NCI-H1436 treated with DMSO at 0.1 percent for 48 hours (cell line): Measurements from ENCODE around the gene MT1X.
"Not testable (repeated sequence)": the region's sequence is repeated elsewhere in the genome, so short reads cannot be mapped to it uniquely, and the experiment has no call there.

Experiments
- DNase-seq: peaks from one replicate; lab custom pipeline; 2025; lab: John Stamatoyannopoulos, UW

MT1X gene

DNA sequence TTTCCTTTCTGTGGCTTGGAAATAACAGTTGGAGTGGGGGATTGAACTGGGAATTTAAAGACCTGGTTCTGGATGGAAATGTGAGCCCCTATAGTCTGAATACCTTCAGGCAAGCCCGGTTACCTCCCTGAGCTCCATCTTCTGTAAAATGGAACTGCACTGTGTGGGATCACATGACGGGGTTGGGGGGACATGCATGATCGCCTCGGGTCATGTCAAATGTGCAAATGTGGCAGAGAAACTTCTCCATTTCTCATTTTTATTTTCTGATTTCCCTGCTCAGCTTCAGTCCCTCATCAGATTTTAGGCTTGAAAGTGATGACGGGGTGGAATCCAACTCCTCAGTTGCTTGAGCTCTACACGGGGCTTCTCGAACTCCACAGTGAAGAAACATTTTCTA is 29.1 kb upstream of the MT1X start:
- no peak for DNase-seq

DNA sequence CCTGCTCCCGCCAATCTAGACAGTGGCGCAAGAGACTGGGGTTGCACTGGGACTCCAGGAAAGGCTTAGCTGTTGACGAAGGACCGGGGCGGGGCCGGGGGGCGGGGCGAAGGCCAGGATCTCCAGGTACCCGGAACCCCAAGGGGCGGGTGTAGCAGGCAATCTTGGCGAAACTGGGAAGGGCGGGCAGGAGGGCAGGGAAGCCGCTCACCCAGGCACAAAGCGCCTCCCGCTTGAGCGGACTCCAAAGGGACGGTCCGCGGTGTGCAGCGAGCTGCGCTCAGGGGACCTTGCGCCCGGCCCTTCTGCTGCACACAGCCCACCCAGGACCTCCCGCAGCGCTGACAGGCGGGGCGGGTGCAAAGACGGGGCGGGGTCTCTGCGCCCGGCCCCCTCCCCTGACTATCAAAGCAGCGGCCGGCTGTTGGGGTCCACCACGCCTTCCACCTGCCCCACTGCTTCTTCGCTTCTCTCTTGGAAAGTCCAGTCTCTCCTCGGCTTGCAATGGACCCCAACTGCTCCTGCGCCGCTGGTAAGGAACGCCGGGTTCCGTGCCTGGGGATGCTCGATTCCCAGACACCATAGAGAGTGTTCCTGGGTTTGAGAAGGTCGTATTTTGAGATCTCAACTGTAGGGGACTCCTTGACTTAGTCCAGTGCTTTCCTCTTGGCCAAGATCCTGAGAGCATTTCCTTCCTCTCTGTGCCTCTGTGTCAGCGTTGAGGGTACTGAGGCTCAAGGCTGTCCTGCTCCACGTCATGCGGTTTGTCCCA is 24.5 kb upstream of the MT1X start, which contains the start of gene MT1F:
TSS of gene MT1F (plus strand) at position 405 of the 772 bp plus-strand sequence. CDS start at position 505, 100 bp downstream.
- no peak for DNase-seq

DNA sequence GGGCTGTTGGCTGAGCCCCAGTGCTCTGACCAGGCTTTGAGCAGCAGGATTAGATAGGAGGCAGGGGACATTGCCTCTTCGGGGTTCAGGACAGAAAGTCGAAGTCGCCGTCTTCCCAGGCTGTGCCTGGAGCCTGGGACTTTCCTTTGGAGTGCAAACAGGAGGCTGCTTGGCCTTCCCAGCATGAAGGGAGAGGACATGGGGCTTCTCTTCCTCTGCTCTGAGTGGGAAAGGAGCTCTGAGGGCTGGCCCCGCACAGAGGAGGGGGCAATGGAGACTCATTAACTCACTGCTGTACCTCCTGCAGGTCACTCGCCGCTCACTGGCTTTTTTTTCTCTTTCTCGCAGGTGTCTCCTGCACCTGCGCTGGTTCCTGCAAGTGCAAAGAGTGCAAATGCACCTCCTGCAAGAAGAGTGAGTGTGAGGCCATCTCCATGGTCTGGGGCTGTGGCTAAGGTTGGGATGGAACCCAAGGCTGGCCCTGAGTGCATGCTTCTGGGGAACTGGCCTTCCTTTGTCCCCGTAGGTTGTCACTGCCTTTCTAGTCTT is 23.9 kb upstream of the MT1X start:
- DNase-seq: no peak

DNA sequence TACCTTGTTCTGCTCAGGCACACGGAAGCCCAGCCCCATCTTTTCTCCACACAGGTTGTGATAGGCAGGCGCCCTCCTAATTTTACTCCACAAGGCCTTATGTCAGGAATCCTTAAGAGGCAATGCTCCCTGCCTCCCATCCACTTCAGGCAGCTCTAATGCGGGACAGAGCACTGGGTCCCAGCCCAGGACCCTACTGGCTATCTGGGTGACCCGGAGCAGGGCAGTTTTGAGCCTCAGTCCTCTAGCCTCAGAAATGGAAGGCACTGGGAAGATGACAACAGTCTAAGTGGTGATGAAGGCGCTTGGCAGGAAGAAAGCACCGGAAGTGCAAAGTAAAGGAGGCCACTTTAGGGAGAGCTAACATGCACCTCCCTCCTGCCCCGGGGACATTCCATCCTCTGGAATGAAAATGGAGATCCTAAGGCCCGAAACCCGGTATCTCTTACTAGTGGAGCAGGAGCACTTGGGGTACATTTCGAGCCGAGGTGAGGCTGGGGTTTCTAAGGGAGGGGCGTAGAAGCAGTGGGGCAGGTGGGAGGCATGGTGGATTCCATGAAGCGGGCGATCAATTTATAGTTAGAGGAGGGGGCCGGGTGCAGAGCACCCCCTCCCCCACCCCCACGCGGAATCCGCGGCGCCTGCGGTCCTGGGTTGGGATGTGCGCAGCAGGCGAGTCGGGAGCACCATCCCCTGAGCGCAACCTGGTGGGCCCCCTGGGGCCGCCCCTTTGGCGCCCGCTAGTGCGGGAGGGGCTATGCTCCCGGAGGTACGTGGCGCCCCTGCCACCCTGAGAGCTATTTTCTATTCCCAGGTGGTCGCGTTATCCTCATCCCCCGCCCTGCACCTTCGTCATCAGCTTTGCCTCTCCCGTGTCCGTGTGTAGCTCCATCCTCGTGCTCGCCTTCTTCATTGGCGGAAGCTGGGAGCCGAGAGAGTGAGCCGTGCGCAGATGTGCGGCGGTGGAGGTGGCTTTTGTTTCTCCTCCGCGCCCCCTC is 19.6 kb upstream of the MT1X start:
- DNase-seq: no peak

DNA sequence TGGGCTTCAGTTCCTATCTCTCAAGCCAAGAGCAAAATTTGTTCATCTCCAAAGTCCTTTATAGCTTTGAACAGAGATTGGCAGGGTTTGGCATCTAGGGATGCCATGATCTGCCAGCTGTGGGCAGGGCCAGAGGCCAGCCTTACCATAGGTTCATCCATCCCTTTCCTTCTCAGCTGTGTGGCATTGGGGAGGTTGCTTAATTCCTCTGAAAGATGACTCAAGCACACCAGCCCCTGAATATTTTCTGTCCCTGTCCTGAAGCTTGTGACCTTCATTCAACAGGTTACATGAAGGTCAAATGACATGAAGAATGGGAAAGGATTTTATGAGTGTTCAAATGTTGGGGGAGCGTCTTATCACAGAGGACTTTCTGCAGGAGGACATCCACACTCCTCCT is 17.8 kb upstream of the MT1X start:
- DNase-seq: no peak

DNA sequence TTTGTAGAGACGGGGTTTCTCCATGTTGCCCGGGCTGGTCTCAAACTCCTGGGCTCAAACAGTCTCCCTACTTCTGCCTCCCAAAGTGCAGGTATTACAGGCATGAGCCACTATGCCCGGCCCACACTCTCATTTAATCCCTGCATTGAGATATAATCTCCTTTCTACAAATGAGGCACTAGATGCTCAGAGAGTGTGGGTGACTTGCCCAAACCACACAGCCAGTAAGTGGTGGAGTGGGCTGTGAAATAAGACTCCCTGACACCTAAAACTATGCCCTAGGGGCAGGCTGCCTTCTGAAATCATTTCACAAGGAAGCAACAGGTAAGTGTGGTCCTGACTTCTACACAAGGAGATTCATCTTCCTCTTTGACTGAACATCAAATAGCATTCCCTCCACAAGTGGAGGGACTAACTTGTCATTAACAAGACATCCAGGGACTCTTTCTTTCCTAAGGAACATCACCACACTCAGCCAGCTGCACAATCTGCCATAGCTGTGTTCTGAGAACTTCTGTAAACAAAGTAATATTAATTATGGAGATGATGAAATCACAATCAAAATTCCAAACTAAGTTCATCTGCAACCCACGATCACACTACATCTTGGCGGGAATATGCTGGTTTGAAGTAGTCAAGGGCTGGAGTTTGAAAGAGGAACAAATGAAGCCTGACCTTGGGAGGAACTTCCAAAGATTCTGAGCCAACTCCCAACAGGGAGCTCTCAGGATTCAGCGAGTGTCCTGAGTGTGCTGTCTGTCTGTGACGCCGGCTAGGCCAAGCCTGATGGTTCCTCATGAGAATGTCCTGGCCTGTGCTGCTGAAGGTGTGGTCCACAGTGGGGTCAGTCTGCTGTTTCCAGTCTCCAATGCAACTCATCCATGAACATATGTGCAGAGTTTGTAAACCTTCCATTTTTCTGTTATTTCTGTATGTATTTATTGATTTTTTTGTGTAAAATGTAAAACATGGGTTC is 16.7 kb upstream of the MT1X start:
- not testable (repeated sequence) for DNase-seq

DNA sequence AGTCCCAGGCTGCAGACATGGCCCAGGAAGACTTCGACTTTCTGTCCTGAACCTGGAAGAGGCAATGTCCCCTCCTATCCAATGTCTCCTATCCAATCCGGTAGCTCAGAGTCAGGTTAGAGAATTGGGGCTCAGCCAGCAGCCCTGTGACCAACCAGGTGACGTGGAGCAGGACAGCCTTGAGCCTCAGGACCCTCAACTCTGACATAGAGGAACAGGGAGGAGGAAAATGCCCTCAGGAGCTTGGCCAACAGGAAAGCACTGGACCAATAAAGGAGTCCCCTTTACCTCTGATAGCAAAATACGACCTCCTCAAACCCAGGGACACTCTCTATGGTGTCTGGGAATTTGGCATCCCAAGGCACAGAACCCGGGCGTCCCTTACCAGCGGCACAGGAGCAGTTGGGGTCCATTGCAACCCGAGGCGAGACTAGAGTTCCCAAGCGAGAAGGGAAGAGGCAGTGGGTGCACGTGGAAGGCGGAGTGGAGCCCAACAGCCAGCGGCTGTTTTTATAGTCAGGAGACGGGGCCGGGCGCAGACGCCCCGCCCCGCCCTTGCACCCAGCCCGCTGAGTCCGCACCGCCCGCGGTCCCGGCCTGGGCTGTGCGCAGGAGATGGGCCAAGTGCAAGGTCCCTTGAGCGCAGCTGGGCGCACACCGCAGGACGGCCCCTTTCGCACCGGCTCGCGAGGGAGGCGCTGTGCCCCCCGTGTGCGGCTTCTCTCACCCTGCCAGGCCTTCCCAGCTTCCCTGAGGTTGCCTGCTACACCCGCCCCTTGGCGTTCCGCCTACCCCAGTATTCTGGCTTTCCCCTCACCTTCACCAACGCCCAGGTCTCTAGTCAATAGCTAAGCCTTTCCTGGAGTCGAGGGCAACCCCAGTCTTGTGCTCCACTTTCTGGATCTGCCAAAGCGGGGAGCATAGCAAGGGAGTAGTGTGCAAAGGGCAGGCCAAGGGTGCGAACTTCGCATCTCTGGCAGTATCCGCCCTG is 14.4 kb upstream of the MT1X start, which contains the start of gene MT1G:
TSS of gene MT1G (minus strand) at position 485 of the 991 bp plus-strand sequence. CDS start at position 413, 72 bp downstream.
- no peak for DNase-seq

DNA sequence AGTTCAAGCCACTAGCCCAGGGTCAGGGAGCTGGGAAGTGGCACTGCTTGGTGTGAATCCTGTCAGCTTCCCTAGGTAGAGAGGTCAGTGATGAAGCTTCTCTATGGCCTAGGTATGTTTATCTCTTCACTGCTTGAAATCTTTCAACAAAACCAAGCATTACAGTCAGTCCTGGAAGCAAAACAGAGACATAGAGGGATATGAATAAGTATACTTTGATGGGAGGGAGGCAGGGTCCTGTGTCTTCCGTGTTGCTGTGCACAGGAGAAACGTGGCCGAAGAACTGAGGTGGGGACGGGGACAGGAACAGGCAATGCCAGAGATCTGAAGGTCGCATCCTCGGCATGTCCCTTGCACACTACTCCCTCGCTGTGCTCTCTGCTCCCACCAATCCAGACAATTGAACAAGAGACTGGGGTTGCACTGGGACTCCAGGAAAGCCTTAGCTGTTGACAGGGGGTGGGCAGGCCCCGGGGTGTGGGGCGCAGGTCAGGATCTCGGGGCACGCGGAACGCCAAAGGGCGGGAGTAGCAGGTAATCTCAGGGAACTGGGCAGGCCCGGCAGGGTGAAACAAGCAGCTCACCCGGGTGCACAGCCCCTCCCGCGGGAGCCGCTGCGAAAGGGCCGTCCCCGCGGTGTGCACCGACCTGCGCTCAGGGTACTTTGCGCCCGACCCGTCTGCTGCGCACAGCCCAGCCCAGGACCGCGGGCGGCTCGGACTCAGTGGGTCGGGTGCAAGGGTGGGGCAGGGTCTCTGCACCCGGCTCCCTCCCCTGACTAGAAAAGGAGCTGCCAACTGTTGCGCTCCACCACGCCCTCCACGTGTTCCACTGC is 13.0 kb upstream of the MT1X start, which contains the start of gene MT1H:
TSS of gene MT1H (plus strand) at position 810 of the 835 bp plus-strand sequence. CDS start 71 bp downstream, outside the sequence.
- no peak for DNase-seq

DNA sequence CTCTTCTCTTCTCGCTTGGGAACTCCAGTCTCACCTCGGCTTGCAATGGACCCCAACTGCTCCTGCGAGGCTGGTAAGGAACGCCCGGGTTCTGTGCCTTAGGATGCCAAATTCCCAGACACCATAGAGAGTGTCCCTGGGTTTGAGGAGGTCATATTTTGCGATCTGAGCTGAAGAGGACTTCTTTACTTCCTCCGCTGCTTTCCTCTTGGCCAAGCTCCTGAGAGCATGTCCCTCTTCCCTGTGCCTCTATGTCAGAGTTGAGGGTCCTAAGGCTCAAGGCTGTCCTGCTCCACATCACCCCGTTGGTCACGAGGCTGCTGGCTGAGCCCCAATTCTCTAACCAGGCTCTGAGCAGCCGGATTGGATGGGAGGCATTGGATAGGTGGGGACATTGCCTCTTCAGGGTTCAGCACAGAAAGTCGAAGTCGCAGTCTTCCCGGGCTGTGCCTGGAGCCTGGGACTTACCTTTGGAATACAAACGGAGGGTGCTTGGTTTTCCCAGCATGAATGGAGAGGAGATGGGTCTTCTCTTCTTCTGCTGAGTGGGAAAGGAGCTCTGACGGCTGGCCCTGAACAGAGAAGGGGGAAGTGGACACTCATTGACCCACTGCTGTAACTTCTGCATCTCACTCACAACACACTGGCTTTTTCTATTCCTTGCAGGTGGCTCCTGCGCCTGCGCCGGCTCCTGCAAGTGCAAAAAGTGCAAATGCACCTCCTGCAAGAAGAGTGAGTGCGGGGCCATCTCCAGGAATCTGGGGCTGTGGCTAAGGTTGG is 12.2 kb upstream of the MT1X start:
- DNase-seq: no peak

DNA sequence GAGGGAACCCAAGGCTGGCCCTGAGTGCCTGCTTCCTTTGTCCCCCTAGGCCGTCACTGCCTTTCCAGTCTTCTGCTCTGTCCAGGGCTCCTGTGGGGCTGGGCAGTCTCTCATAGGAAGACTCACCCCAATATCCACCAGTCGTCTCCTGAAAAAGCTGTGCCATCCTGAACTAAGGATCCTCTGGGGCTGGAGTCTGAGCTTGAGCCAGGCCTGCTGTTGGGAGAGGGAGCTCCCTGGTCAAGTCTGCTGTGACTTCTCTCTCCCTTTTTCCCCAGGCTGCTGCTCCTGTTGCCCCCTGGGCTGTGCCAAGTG is 11.7 kb upstream of the MT1X start:
- DNase-seq: no peak

DNA sequence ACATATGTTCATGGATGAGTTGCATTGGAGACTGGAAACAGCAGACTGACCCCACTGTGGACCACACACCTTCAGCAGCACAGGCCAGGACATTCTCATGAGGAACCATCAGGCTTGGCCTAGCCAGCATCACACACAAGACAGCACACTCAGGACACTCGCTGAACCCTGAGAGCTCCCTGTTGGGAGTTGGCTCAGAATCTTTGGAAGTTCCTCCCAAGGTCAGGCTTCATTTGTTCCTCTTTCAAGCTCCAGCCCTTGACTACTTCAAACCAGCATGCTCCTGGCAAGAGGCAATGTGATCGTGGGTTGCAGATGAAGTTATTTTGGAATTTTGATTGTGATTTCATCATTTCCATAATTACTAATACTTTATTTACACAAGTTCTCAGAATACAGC is 10.6 kb upstream of the MT1X start:
- DNase-seq: not testable (repeated sequence)

DNA sequence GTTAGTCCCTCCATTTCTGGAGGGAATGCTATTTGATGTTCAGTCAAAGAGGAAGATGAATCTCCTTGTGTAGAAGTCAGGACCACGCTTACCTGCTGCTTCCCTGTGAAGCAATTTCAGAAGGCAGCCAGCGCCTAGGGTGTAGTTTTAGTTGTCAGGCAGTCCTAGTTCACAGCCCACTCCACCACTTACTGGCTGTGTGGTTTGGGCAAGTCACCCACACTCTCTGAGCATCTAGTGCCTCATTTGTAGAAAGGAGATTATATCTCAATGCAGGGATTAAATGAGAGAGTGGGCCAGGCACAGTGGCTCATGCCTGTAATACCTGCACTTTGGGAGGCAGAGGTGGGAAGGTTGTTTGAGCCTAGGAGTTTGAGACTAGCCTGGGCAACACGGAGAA is 10.1 kb upstream of the MT1X start:
- not testable (repeated sequence) for DNase-seq

DNA sequence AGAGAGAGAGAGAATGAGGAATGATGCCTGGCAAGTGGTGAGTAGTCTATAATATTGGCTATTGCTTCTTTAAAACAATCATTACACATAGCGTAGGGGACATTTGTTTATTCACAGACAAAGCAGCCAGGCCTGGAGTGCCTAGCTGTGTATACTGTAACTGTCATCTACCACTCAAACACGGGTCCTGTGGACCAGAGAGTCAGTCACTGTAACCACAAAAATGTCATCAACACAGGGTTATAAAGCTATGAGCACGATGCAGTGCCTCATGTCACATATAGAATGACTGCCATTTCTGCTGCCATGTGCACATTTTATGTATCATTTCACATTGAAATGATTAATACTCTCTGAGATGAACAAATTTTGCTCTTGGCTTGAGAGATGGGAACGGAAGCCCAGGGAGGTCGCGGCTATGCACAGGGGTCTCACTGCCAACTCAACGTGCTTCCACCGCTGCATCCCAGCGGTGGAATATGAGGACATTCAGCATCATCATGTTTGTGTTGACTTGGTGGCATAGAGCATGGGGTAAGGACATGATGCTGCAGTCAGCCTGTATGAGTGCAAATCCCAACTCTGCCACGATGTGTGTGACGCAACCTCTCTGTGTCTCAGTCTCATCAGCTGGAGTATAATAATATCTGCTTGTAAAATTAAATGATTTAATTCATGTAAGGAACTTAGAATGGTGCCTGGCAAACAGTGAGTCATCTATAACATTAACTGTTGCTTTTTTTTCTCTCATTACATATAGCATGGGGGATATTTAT is 9.3 kb upstream of the MT1X start:
- no peak for DNase-seq

DNA sequence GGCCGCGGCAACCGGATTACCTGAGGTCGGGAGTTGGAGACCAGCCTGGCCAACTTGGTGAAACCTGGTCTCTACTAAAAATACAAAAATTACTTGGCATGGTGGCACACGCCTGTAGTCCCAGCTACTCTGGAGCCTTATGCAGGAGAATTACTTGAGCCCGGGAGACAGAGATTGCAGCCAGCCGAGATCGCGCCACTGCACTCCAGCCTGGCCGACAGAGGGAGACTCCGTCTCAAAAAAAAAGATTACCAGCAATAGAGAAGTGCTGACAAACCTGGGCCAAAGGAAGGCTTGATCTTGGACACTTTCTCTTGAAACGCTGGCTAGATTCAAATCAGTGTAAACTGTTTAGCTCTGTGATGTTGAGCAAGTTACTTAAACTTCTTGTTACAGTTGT is 8.3 kb upstream of the MT1X start:
- no peak for DNase-seq

DNA sequence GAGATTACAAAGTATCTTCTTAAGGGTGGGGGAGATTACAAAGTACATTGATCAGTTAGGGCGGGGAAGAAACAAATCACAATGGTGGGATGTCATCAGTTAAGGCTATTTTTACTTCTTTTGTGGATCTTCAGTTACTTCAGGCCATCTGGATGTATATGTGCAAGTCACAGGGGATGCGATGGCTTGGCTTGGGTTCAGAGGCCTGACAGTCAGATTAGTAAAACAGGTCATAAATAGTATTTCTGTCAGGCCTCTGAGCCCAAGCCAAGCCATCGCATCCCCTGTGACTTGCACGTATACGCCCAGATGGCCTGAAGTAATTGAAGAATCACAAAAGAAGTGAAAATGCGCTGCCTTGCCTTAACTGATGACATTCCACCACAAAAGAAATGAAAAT is 7.7 kb upstream of the MT1X start:
- not testable (repeated sequence) for DNase-seq

DNA sequence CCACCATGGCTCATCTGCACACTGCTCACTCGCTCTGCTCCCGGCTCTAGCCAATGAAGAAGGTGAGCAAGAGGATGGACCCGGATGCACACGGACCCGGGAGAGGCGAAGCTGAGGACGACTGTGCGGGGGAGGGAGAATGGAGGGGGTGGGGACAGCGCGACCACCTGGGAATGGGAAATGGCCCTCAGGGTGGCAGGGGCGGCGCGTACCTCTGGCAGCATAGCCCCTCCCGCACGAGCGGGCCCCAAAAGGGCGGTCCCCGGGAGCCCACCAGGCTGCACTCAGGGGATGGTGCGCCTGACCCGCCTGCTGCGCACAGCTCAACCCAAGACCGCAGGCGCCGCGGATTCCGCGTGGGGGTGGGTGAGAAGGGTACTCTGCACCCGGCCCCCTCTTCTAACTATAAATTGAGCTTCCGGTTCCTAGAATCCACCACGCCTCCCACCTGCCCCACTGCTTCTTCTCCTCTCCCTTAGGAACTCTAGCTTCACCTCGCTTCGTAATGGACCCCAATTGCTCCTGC is 6.5 kb upstream of the MT1X start:
- no peak for DNase-seq

DNA sequence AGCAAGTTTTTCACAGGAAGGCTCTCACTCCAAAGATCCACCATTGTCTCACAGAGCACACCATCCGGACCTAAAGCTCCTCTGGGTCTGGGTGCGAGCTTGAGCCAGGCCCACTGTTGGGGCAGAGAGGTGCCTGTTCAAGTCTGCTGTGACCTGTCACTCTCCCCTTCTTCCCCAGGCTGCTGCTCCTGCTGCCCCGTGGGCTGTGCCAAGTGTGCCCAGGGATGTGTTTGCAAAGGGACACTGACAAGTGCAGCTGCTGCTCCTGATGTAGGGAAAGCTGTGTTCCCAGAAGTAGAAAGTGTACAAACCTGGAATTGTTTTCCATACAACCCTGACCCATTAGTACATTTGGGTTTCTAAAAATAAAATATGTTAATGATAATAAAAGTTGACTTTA is 4.8 kb upstream of the MT1X start:
- no peak for DNase-seq
